Measurements from ENCODE around the gene POMT2.
"Not testable (repeated sequence)": the region's sequence is repeated elsewhere in the genome, so short reads cannot be mapped to it uniquely, and the experiment has no call there.

POMT2 gene

DNA sequence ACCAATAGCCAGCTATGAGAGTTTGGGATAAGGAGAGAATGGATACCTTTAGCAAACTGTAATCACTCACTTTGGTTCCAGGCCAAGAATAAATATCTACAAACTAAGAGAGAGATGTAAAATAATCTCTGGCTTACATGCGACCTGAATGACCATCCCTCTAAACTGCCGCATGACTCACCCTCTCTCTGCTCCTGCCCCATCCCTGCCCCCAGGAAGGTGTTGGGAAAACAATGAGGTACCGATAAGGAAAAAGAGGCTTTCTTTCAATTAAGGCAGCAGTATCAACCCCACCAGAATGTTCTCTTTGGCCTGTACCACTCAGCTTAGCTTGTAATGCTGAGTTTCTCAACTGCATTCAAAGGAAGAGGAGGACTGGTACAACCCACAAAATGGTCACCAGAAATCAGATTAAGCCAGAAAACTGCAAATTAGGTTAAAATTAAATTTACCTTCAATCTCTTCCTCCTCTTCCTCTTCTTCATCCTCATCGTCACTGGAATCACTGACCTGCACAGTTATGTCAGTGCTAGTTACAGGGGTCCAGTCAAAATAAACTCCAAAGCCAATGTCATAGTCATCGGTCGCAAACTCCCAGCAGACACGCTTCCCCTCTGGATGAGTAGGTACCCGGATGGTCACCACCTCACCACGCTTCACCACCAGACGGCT lies 22.2 kb upstream of the POMT2 start:
- no CpG with 5 or more reads among the region's 10 CpGs for WGBS (ENCODE audit: extremely low coverage, insufficient coverage, low lambda C conversion rate)

DNA sequence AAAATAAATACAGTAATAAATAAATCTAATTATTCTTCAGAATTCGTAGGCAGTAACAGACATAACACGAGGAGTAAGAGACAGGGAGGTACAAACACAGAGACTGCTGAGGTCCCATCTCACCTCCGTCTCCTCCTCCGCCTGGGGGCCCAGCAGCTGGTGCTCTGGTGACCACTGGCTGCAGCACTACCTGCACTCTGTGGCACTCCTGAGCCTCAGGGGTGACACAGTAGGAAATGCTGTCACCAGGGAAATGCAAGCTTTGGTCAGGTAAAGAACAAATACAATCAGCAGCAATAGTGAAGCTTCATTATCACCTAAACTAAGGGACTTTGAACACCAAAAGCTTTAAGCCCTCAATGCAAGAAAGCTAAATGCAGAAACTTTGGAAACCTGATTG lies 19.7 kb upstream of the POMT2 start:
- H4K8ac ChIP-seq (ENCODE audit: low read depth, low read length): no peak overlapping the region
- no peak overlapping the region for H3K27ac ChIP-seq (ENCODE audit: low read depth, low read length)
- H3K18ac ChIP-seq (ENCODE audit: low read length): no peak overlapping the region
- H3K4ac ChIP-seq (ENCODE audit: low read depth, low read length): no peak overlapping the region
- no peak overlapping the region for H3K23ac ChIP-seq (ENCODE audit: low read length)
- no peak overlapping the region for H3K9ac ChIP-seq (ENCODE audit: low read length)
- no peak for DNase-seq
- no peak overlapping the region for H4K5ac ChIP-seq (ENCODE audit: low read length)
- peaks cover 5% of the 10 kb centered on the region for H3K4me1 ChIP-seq (ENCODE audit: control insufficient read depth, low read depth, low read length)
- no peak overlapping the region for H2BK15ac ChIP-seq (replicated peaks; ENCODE audit: low read depth)
- peak overlapping the region; percentile 46 for H3K56ac ChIP-seq (ENCODE audit: low read length)
- H3K4me2 ChIP-seq (ENCODE audit: low read length): no peak overlapping the region
- H3K27me3 ChIP-seq (ENCODE audit: insufficient read depth, low read length, poor library complexity): no peaks in the 10 kb centered on the region
- no peaks in the 10 kb centered on the region for H3K79me2 ChIP-seq (ENCODE audit: control insufficient read depth, insufficient read depth, low read length)
- no peaks in the 10 kb centered on the region for H3K36me3 ChIP-seq (ENCODE audit: control insufficient read depth, insufficient read depth, low read length)
- no peak overlapping the region for H2BK120ac ChIP-seq (ENCODE audit: low read depth, low read length)
- no peak overlapping the region for H3K4me3 ChIP-seq (ENCODE audit: low read length)
- no peaks in the 10 kb centered on the region for H3K79me1 ChIP-seq (ENCODE audit: low read length)
- H2AK5ac ChIP-seq (ENCODE audit: low read length): no peak overlapping the region
- no CpG with 5 or more reads among the region's 4 CpGs for WGBS (ENCODE audit: extremely low coverage, insufficient coverage, low lambda C conversion rate)
- H2BK5ac ChIP-seq (ENCODE audit: low read length): no peak overlapping the region

More for the DNA sequence above, 22.2 kb upstream of the POMT2 start:
- Histone ChIP-seq H3K79me1 (ENCODE audit: low read length) (no peaks in the 10 kb centered on the region), H3K23ac (ENCODE audit: low read length) (no peak overlapping the region), H3K27me3 (ENCODE audit: insufficient read depth, low read length, poor library complexity) (no peaks in the 10 kb centered on the region), H4K8ac (ENCODE audit: low read depth, low read length) (no peak overlapping the region), H2BK120ac (ENCODE audit: low read depth, low read length) (no peak overlapping the region), H3K36me3 (ENCODE audit: control insufficient read depth, insufficient read depth, low read length) (no peaks in the 10 kb centered on the region), H3K18ac (ENCODE audit: low read length) (no peak overlapping the region), H3K4me1 (ENCODE audit: control insufficient read depth, low read depth, low read length) (peaks cover 5% of the 10 kb centered on the region), H3K9ac (ENCODE audit: low read length) (no peak overlapping the region), H3K56ac (ENCODE audit: low read length) (no peak overlapping the region), H2BK15ac (replicated peaks; ENCODE audit: low read depth) (no peak overlapping the region), H3K4me3 (ENCODE audit: low read length) (no peak overlapping the region), H2AK5ac (ENCODE audit: low read length) (no peak overlapping the region), H3K4me2 (ENCODE audit: low read length) (no peak overlapping the region), H3K27ac (ENCODE audit: low read depth, low read length) (no peak overlapping the region), H4K5ac (ENCODE audit: low read length) (no peak overlapping the region), H3K4ac (ENCODE audit: low read depth, low read length) (no peak overlapping the region), H2BK5ac (ENCODE audit: low read length) (no peak overlapping the region), H3K79me2 (ENCODE audit: control insufficient read depth, insufficient read depth, low read length) (no peaks in the 10 kb centered on the region)
- peak; percentile 76 for DNase-seq

DNA sequence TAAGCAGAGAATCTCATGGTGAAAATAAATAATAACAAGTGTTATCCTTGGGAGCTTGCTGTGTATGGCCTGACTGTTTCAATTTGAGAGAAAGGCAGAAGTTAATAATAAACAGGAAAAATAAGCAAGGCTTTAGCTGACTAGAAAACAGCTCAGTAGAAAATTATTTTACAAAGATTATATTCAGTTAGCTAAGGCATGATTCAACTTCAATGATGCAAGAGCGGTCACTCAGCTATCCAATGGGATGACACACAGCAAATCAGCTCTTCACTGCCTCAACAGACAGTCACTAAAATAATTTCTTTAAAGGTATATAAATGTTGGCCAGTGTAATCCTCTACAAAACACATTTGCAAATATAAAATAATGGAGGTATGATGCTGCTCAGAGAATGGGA lies 18.7 kb upstream of the POMT2 start:
- Histone ChIP-seq H3K79me1 (ENCODE audit: low read length) (no peaks in the 10 kb centered on the region), H3K79me2 (ENCODE audit: control insufficient read depth, insufficient read depth, low read length) (no peaks in the 10 kb centered on the region), H2BK5ac (ENCODE audit: low read length) (no peak overlapping the region), H3K23ac (ENCODE audit: low read length) (no peak overlapping the region), H4K5ac (ENCODE audit: low read length) (no peak overlapping the region), H3K4me2 (ENCODE audit: low read length) (no peak overlapping the region), H3K9ac (ENCODE audit: low read length) (no peak overlapping the region), H3K18ac (ENCODE audit: low read length) (no peak overlapping the region), H3K27me3 (ENCODE audit: insufficient read depth, low read length, poor library complexity) (no peaks in the 10 kb centered on the region), H2AK5ac (ENCODE audit: low read length) (no peak overlapping the region), H3K4me3 (ENCODE audit: low read length) (no peak overlapping the region), H2BK120ac (ENCODE audit: low read depth, low read length) (no peak overlapping the region), H3K4ac (ENCODE audit: low read depth, low read length) (no peak overlapping the region), H2BK15ac (replicated peaks; ENCODE audit: low read depth) (no peak overlapping the region), H3K4me1 (ENCODE audit: control insufficient read depth, low read depth, low read length) (peaks cover 5% of the 10 kb centered on the region), H4K8ac (ENCODE audit: low read depth, low read length) (no peak overlapping the region), H3K56ac (ENCODE audit: low read length) (no peak overlapping the region), H3K36me3 (ENCODE audit: control insufficient read depth, insufficient read depth, low read length) (no peaks in the 10 kb centered on the region), H3K27ac (ENCODE audit: low read depth, low read length) (no peak overlapping the region)
- DNase-seq: no peak
- WGBS (ENCODE audit: extremely low coverage, insufficient coverage, low lambda C conversion rate): no CpG with 5 or more reads among the region's 1 CpG

DNA sequence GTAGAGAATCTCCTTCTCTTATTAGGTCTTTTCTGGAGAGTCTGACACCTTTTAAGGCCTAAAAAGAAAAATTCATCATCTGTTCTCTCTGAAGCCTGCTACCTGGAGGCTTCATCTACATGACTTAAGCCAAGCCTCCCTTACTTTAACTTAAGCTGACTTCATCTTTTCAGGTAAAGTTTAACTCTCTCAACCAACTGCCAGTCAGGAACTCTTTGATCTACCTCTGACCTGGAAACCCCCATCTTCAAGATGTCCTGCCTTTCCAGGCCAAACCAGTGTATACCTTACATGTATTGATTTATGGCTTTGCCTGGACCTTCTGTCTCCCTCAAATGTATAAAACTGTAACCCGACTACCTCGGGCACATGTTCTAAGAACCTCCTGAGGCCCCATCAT lies 17.6 kb upstream of the POMT2 start:
- Histone ChIP-seq H3K27ac (ENCODE audit: low read depth, low read length) (no peak overlapping the region), H3K36me3 (ENCODE audit: control insufficient read depth, insufficient read depth, low read length) (no peaks in the 10 kb centered on the region), H4K5ac (ENCODE audit: low read length) (no peak overlapping the region), H2AK5ac (ENCODE audit: low read length) (no peak overlapping the region), H2BK120ac (ENCODE audit: low read depth, low read length) (no peak overlapping the region), H3K9ac (ENCODE audit: low read length) (no peak overlapping the region), H3K27me3 (ENCODE audit: insufficient read depth, low read length, poor library complexity) (no peaks in the 10 kb centered on the region), H2BK15ac (replicated peaks; ENCODE audit: low read depth) (no peak overlapping the region), H3K4ac (ENCODE audit: low read depth, low read length) (no peak overlapping the region), H2BK5ac (ENCODE audit: low read length) (no peak overlapping the region), H3K56ac (ENCODE audit: low read length) (no peak overlapping the region), H4K8ac (ENCODE audit: low read depth, low read length) (no peak overlapping the region), H3K79me1 (ENCODE audit: low read length) (no peaks in the 10 kb centered on the region), H3K18ac (ENCODE audit: low read length) (no peak overlapping the region), H3K4me2 (ENCODE audit: low read length) (no peak overlapping the region), H3K23ac (ENCODE audit: low read length) (peak overlapping the region; percentile 18), H3K4me3 (ENCODE audit: low read length) (no peak overlapping the region), H3K4me1 (ENCODE audit: control insufficient read depth, low read depth, low read length) (peaks cover 2% of the 10 kb centered on the region), H3K79me2 (ENCODE audit: control insufficient read depth, insufficient read depth, low read length) (no peaks in the 10 kb centered on the region)
- DNase-seq: no peak
- no CpG with 5 or more reads among the region's 2 CpGs for WGBS (ENCODE audit: extremely low coverage, insufficient coverage, low lambda C conversion rate)

DNA sequence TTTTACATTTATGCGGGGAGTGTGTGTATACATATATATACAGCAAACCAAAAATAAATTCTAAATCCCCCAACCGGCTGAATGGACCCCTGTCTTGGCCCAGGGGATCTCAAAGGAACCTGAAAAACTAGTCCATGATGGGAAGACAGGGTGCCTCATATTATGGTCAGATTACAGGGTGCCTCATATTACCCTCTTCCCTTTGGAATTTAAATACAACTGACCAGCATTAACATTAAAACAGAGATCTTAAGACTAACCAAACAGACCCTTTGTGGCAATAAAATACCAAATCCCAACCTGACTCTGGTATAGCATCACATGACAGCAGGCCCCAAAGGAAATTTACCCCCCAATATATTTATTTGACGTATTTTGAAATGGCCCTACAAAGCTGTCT lies 17.2 kb upstream of the POMT2 start:
- no peak overlapping the region for H3K18ac ChIP-seq (ENCODE audit: low read length)
- no peak overlapping the region for H2BK120ac ChIP-seq (ENCODE audit: low read depth, low read length)
- no peak overlapping the region for H3K4ac ChIP-seq (ENCODE audit: low read depth, low read length)
- H3K4me1 ChIP-seq (ENCODE audit: control insufficient read depth, low read depth, low read length): peaks cover under 1% of the 10 kb centered on the region
- H3K56ac ChIP-seq (ENCODE audit: low read length): no peak overlapping the region
- no peak overlapping the region for H2BK5ac ChIP-seq (ENCODE audit: low read length)
- H2AK5ac ChIP-seq (ENCODE audit: low read length): no peak overlapping the region
- no peak overlapping the region for H3K4me2 ChIP-seq (ENCODE audit: low read length)
- WGBS (ENCODE audit: extremely low coverage, insufficient coverage, low lambda C conversion rate): no CpG with 5 or more reads among the region's 3 CpGs
- H2BK15ac ChIP-seq (replicated peaks; ENCODE audit: low read depth): no peak overlapping the region
- no peak overlapping the region for H4K5ac ChIP-seq (ENCODE audit: low read length)
- no peaks in the 10 kb centered on the region for H3K36me3 ChIP-seq (ENCODE audit: control insufficient read depth, insufficient read depth, low read length)
- no peak for DNase-seq
- no peaks in the 10 kb centered on the region for H3K27me3 ChIP-seq (ENCODE audit: insufficient read depth, low read length, poor library complexity)
- no peak overlapping the region for H3K27ac ChIP-seq (ENCODE audit: low read depth, low read length)
- no peak overlapping the region for H3K23ac ChIP-seq (ENCODE audit: low read length)
- no peaks in the 10 kb centered on the region for H3K79me1 ChIP-seq (ENCODE audit: low read length)
- H3K9ac ChIP-seq (ENCODE audit: low read length): no peak overlapping the region
- H4K8ac ChIP-seq (ENCODE audit: low read depth, low read length): no peak overlapping the region
- H3K79me2 ChIP-seq (ENCODE audit: control insufficient read depth, insufficient read depth, low read length): no peaks in the 10 kb centered on the region
- H3K4me3 ChIP-seq (ENCODE audit: low read length): no peak overlapping the region

DNA sequence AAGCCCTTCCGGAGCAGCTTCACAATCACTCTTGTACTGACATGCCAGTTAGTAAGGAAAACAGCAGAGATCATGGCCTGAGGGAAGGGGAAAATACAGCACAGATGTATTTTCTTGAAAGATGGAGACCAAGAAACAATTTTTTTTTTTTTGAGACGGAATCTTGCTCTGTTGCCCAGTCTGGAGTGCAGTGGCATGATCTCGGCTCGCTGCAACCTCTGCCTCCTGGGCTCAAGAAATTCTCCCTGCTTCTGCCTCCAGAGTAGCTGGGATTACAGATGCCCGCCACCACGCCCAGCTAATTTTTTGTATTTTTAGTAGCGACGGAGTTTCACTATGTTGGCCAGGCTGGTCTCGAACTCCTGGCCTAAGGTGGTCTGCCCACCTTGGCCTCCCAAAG lies 16.6 kb upstream of the POMT2 start:
- not testable (repeated sequence) for H3K4me2 ChIP-seq (ENCODE audit: low read length); H2BK15ac ChIP-seq (replicated peaks; ENCODE audit: low read depth)

More for the DNA sequence above, 16.6 kb upstream of the POMT2 start:
- not testable (repeated sequence) for H4K5ac ChIP-seq (ENCODE audit: low read length); H2BK5ac ChIP-seq (ENCODE audit: low read length); H2AK5ac ChIP-seq (ENCODE audit: low read length); H3K79me1 ChIP-seq (ENCODE audit: low read length); H4K8ac ChIP-seq (ENCODE audit: low read depth, low read length); H3K79me2 ChIP-seq (ENCODE audit: control insufficient read depth, insufficient read depth, low read length); H3K4ac ChIP-seq (ENCODE audit: low read depth, low read length); H3K23ac ChIP-seq (ENCODE audit: low read length); H3K18ac ChIP-seq (ENCODE audit: low read length); H3K36me3 ChIP-seq (ENCODE audit: control insufficient read depth, insufficient read depth, low read length); H3K56ac ChIP-seq (ENCODE audit: low read length); H2BK120ac ChIP-seq (ENCODE audit: low read depth, low read length); H3K27ac ChIP-seq (ENCODE audit: low read depth, low read length); DNase-seq; H3K4me3 ChIP-seq (ENCODE audit: low read length); H3K27me3 ChIP-seq (ENCODE audit: insufficient read depth, low read length, poor library complexity); H3K4me1 ChIP-seq (ENCODE audit: control insufficient read depth, low read depth, low read length); H3K9ac ChIP-seq (ENCODE audit: low read length)
- WGBS (ENCODE audit: extremely low coverage, insufficient coverage, low lambda C conversion rate): no CpG with 5 or more reads among the region's 9 CpGs
